H9 (cell line): ENCODE measurements around the gene MYL6B. TPM values are rescaled to one million over a fixed set of nuclear protein-coding genes. Genes with fewer than 3 reads are reported as not detected.

Source experiments
- DNase-seq: peaks from one replicate; pipeline ENCODE4 v3.0.0-alpha.2; 2017
- H2AFZ ChIP-seq: one replicate; pipeline ENCODE4 v1.6.1; 2013; ENCODE audit warnings: mild to moderate bottlenecking, low read length, control low read depth, moderate library complexity
- H2AK5ac ChIP-seq: 2 replicates; pipeline ENCODE4 v1.6.1; 2013; ENCODE audit warnings: low read length, control low read depth, mixed read lengths; ENCODE audit not compliant: insufficient read length
- H2BK120ac ChIP-seq: one replicate; pipeline ENCODE4 v1.6.1; 2013; ENCODE audit warnings: low read depth, mild to moderate bottlenecking, low read length, control low read depth, inconsistent platforms; ENCODE audit not compliant: poor library complexity, severe bottlenecking
- H2BK12ac ChIP-seq: 2 replicates; pipeline ENCODE4 v1.6.1; 2013; ENCODE audit warnings: low read length, control low read depth, mixed read lengths, low read depth; ENCODE audit not compliant: insufficient read length
- H2BK15ac ChIP-seq: 2 replicates; pipeline ENCODE4 v1.6.1; 2013; ENCODE audit warnings: low read depth, low read length, control low read depth
- H2BK20ac ChIP-seq: one replicate; pipeline ENCODE4 v1.6.1; 2013; ENCODE audit warnings: low read depth, mild to moderate bottlenecking, low read length, control low read depth, inconsistent platforms; ENCODE audit not compliant: poor library complexity, severe bottlenecking
- H2BK5ac ChIP-seq: 2 replicates; pipeline ENCODE4 v1.6.1; 2013; ENCODE audit warnings: low read length, control low read depth, mixed read lengths; ENCODE audit not compliant: insufficient read length
- H3K14ac ChIP-seq: 2 replicates; pipeline ENCODE4 v1.6.1; 2013; ENCODE audit warnings: low read length, control low read depth; ENCODE audit not compliant: insufficient read depth
- H3K18ac ChIP-seq: 2 replicates; pipeline ENCODE4 v1.6.1; 2013; ENCODE audit warnings: low read depth, mild to moderate bottlenecking, mixed read lengths, low read length, control low read depth; ENCODE audit not compliant: insufficient read length
- H3K23ac ChIP-seq: 2 replicates; pipeline ENCODE4 v1.6.1; 2013; ENCODE audit warnings: low read length, control low read depth, mixed read lengths, low read depth; ENCODE audit not compliant: insufficient read length
- H3K23me2 ChIP-seq: 2 replicates; pipeline ENCODE4 v1.6.1; 2013; ENCODE audit warnings: low read depth, mild to moderate bottlenecking, mixed read lengths, low read length, control low read depth; ENCODE audit not compliant: insufficient read length, poor library complexity, severe bottlenecking
- H3K27ac ChIP-seq: 2 replicates; pipeline ENCODE4 v1.5.1; 2013; ENCODE audit warnings: low read length, control low read depth, mixed read lengths, low read depth; ENCODE audit not compliant: insufficient read length
- H3K27me3 ChIP-seq: 2 replicates; pipeline ENCODE4 v1.6.1; 2013; ENCODE audit warnings: low read length, control low read depth, inconsistent platforms; ENCODE audit not compliant: insufficient read depth
- H3K4ac ChIP-seq: 2 replicates; pipeline ENCODE4 v1.6.1; 2013; ENCODE audit warnings: low read depth, mild to moderate bottlenecking, control low read depth, inconsistent platforms, low read length, moderate library complexity
- H3K4me1 ChIP-seq: 2 replicates; pipeline ENCODE4 v1.6.1; 2013; ENCODE audit warnings: low read length, control low read depth, inconsistent platforms; ENCODE audit not compliant: insufficient read depth
- H3K4me2 ChIP-seq: 2 replicates; pipeline ENCODE4 v1.6.1; 2013; ENCODE audit warnings: low read length, control low read depth, mixed read lengths; ENCODE audit not compliant: insufficient read length, insufficient read depth
- H3K56ac ChIP-seq: 2 replicates; pipeline ENCODE4 v1.6.1; 2013; ENCODE audit warnings: low read depth, mild to moderate bottlenecking, mixed read lengths, low read length, control low read depth; ENCODE audit not compliant: insufficient read length
- H3K79me1 ChIP-seq: 2 replicates; pipeline ENCODE4 v1.6.1; 2013; ENCODE audit warnings: low read depth, mild to moderate bottlenecking, moderate library complexity, low read length, control low read depth, inconsistent platforms; ENCODE audit not compliant: insufficient read depth, poor library complexity, severe bottlenecking
- H3K79me2 ChIP-seq: 2 replicates; pipeline ENCODE4 v1.6.1; 2013; ENCODE audit warnings: low read length, control low read depth, inconsistent platforms; ENCODE audit not compliant: insufficient read depth
- H3K9ac ChIP-seq: 2 replicates; pipeline ENCODE4 v1.6.1; 2013; ENCODE audit warnings: low read length, control low read depth, mixed read lengths; ENCODE audit not compliant: insufficient read length; ENCODE audit errors: extremely low read depth
- H3K9me3 ChIP-seq: one replicate; pipeline ENCODE4 v1.6.1; 2013; ENCODE audit warnings: low read depth, low read length, inconsistent platforms; ENCODE audit not compliant: control insufficient read depth
- H3T11ph ChIP-seq: one replicate; pipeline ENCODE4 v1.6.1; 2013; ENCODE audit warnings: mild to moderate bottlenecking, low read length, control low read depth, inconsistent platforms
- H4K20me1 ChIP-seq: one replicate; pipeline ENCODE4 v1.6.1; 2013; ENCODE audit not compliant: control insufficient read depth, insufficient read length, insufficient read depth
- H4K5ac ChIP-seq: 2 replicates; pipeline ENCODE4 v1.6.1; 2013; ENCODE audit warnings: low read depth, mild to moderate bottlenecking, mixed read lengths, low read length, control low read depth; ENCODE audit not compliant: insufficient read length
- H4K8ac ChIP-seq: replicated peaks from 2 replicates; pipeline ENCODE4 v1.6.1; 2013; ENCODE audit warnings: low read length, control low read depth, mixed read lengths, low read depth; ENCODE audit not compliant: insufficient read length
- H4K91ac ChIP-seq: 2 replicates; pipeline ENCODE4 v1.6.1; 2013; ENCODE audit warnings: low read depth, mild to moderate bottlenecking, moderate library complexity, mixed read lengths, low read length, control low read depth; ENCODE audit not compliant: insufficient read length
- H3K27ac Mint-ChIP-seq, 3 experiments: 2 replicates in 2 of 3; 3 replicates in 1 of 3; pipeline ENCODE4 v1.8.0; 2020 to 2021; ENCODE audit warnings: mixed read lengths in 3 of 3, mild to moderate bottlenecking in 1 of 3, moderate library complexity in 1 of 3
- H3K27me3 Mint-ChIP-seq: 2 replicates; pipeline ENCODE4 v1.8.0; 2021; ENCODE audit warnings: low read depth, mild to moderate bottlenecking, moderate library complexity, mixed read lengths
- H3K36me3 Mint-ChIP-seq, 3 experiments: 2 replicates in 2 of 3; 3 replicates in 1 of 3; pipeline ENCODE4 v1.8.0; 2020 to 2021; ENCODE audit warnings: low read depth in 3 of 3, mixed read lengths in 3 of 3; ENCODE audit not compliant: insufficient read depth in 1 of 3
- H3K4me1 Mint-ChIP-seq, 2 experiments: 2 replicates each; pipeline ENCODE4 v1.8.0; 2020; ENCODE audit warnings: mixed read lengths in 2 of 2
- H3K4me3 Mint-ChIP-seq, 2 experiments: 2 replicates in 1 of 2; 3 replicates in 1 of 2; pipeline ENCODE4 v1.8.0; 2020 to 2021; ENCODE audit warnings: mild to moderate bottlenecking in 2 of 2, mixed read lengths in 2 of 2, moderate library complexity in 1 of 2
- H3K9me3 Mint-ChIP-seq, 2 experiments: 2 replicates in 1 of 2; 3 replicates in 1 of 2; pipeline ENCODE4 v1.8.0; 2020; ENCODE audit warnings: mild to moderate bottlenecking in 2 of 2, mixed read lengths in 2 of 2, moderate library complexity in 1 of 2
- WGBS: extraction: QIAGEN DNeasy Blood & Tissue Kit; methylation state at CpG from one replicate; pipeline ENCODE4 v1.1.7; 2013; ENCODE audit warnings: missing lambda C conversion rate, low lambda C conversion rate, mixed read lengths; ENCODE audit not compliant: insufficient read length; ENCODE audit errors: extremely low coverage; 5-methylcytosine and 5-hydroxymethylcytosine counted together
- total RNA-seq: library from RNA; stranded (reverse); gene quantifications from 2 replicates; pipeline ENCODE4 v1.2.1, GENCODE V29; 2021
- TF ChIP-seq, protein P1 (sequence below): fragments of 200-600 bp; sonication (generic); conservative IDR thresholded peaks from 3 replicates; pipeline ENCODE4 v1.8.0; 2021; ENCODE audit warnings: antibody characterized with exemption, mild to moderate bottlenecking

MYL6B gene
- total RNA-seq, 1 experiment from 2014 or later, result 165 TPM

DNA sequence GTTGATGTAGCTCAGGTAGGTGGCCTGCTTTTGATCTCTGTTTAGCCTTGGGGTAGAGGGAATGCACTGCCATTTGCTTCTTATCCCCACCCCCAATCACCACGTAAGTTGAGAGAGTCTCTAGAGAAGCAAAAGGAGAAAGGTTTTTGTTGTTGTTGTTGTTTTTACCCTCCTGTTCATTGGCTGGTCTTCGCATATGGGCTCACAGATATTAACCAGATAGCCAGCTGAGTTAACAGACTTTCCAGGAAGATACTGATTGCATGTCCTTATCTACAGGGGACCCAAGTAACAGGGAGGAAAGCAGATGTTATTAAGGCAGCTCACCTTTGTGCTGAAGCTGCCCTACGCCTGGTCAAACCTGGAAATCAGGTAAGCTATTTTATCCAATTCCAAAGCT is 45.1 kb upstream of the MYL6B start:
- H2AFZ ChIP-seq, result no peak overlapping the region
- peaks cover 8% of the 10 kb centered on the region for H3K23me2 ChIP-seq
- H3K4me2 ChIP-seq, result no peak overlapping the region
- H3K4ac ChIP-seq, result no peak overlapping the region
- H3K27ac Mint-ChIP-seq, result no peak overlapping the region; a peak in 1 of 7 replicates
- WGBS, result no CpG with 5 or more reads among the region's 3 CpGs
- H3K56ac ChIP-seq, result no peak overlapping the region
- peaks cover 22 to 27% of the 10 kb centered on the region in 2 experiments for H3K4me1 Mint-ChIP-seq
- H2BK20ac ChIP-seq, result no peak overlapping the region
- no peak overlapping the region for H2BK12ac ChIP-seq
- H3K4me3 Mint-ChIP-seq, result peak overlapping the region in 1 of 2 experiments; percentile 52; a peak in 1 of 5 replicates
- H3K9me3 Mint-ChIP-seq, result peaks cover 0 to 3% of the 10 kb centered on the region in 2 experiments; a peak in 1 of 5 replicates
- H3K79me1 ChIP-seq, result no peaks in the 10 kb centered on the region
- H4K91ac ChIP-seq, result no peak overlapping the region
- no peak overlapping the region for H2BK120ac ChIP-seq
- no peak overlapping the region for H4K5ac ChIP-seq
- no peak overlapping the region for H3K27ac ChIP-seq
- H3K9me3 ChIP-seq, result no peaks in the 10 kb centered on the region
- H3K14ac ChIP-seq, result no peak overlapping the region
- no peaks in the 10 kb centered on the region; the same call in 1 of the 2 replicates for H3K27me3 Mint-ChIP-seq
- H3K23ac ChIP-seq, result no peak overlapping the region
- no peak overlapping the region for H2AK5ac ChIP-seq
- no peak overlapping the region for H3K9ac ChIP-seq
- no peaks in the 10 kb centered on the region for H4K20me1 ChIP-seq
- H3K79me2 ChIP-seq, result peaks cover 17% of the 10 kb centered on the region; the same call in 1 of the 2 replicates
- DNase-seq, result no peak
- H3K18ac ChIP-seq, result no peak overlapping the region
- TF ChIP-seq, protein P1, sequence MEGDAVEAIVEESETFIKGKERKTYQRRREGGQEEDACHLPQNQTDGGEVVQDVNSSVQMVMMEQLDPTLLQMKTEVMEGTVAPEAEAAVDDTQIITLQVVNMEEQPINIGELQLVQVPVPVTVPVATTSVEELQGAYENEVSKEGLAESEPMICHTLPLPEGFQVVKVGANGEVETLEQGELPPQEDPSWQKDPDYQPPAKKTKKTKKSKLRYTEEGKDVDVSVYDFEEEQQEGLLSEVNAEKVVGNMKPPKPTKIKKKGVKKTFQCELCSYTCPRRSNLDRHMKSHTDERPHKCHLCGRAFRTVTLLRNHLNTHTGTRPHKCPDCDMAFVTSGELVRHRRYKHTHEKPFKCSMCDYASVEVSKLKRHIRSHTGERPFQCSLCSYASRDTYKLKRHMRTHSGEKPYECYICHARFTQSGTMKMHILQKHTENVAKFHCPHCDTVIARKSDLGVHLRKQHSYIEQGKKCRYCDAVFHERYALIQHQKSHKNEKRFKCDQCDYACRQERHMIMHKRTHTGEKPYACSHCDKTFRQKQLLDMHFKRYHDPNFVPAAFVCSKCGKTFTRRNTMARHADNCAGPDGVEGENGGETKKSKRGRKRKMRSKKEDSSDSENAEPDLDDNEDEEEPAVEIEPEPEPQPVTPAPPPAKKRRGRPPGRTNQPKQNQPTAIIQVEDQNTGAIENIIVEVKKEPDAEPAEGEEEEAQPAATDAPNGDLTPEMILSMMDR, result no peak
- no peaks in the 10 kb centered on the region for H3K27me3 ChIP-seq
- H3K36me3 Mint-ChIP-seq, result peaks cover 49 to 85% (median 67%) of the 10 kb centered on the region in 3 experiments
- peaks cover 8% of the 10 kb centered on the region; the same call in 1 of the 2 replicates for H3K4me1 ChIP-seq
- no peak overlapping the region for H3T11ph ChIP-seq
- no peak overlapping the region for H2BK5ac ChIP-seq
- H4K8ac ChIP-seq, result no peak overlapping the region
- no peak overlapping the region for H2BK15ac ChIP-seq
